T47D (cell line): ENCODE results near the gene GPHN.

Experiments used
- DNase-seq, 2 experiments: peaks; one replicate each; pipeline versions ENCODE4 v3.0.0 to v3.0.0-alpha.2; 2011 to 2012; ENCODE audit warnings: low read depth in 1 of 2, low spot score in 1 of 2
- JUND ChIP-seq: IDR thresholded peaks from 2 replicates; pipeline ENCODE4 v1.6.1; 2012; ENCODE audit warnings: low read depth
- in situ Hi-C: cut with HindIII; loops from 2 replicates; pipeline ENCODE4 v1.10.0; 2016; ENCODE audit warnings: low sequenced_read_pairs, low pct_unique_long_range_greater_than_20kb

The GPHN gene

DNA sequence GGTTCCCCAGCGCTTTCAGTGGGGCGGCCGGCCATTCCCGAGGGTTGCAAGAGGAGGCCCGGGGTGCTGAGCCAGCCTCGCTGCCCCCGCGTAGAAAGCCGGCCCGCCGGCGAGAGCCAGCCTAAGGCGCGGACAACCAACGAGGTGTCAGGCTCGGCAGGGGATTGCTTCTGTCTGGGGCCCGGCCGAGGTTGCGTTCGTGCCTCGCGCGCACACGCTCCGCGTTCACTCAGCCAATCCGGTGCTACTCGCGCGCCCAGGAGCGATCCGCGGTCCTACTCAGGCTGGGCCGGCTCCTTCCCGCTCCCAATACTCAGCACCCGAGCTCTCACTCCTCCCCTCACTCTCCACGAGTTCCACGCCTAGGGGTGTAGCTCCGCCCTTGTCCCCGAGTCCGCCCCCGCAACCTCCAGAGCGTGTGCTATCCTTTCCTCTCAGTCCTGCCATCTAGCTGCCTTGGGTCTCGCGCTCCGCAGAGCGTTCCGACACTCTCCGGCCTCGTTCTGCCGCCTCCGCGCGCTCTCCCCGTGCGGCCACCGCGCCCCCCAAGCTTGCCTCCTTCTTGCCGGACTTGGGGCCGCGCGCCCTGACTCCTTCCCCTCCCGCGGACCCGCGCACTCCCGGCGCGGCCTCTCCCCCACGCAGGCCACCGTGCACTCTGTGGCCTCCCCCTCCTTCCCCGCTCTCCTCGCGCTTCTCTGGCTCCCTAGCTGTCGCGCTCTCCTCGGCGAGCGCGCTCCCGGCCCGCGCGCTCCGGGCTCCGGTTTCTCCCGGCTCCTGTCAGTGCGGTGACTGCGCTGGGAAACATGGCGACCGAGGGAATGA is at the start of gene GPHN:
Gene GPHN (plus strand): TSS at position 426 of the 825 bp plus-strand sequence.
- peak; percentile 97 to 100 for DNase-seq
- TF ChIP-seq JUND, result no peak
- in situ Hi-C loops, result no loop called here

DNA sequence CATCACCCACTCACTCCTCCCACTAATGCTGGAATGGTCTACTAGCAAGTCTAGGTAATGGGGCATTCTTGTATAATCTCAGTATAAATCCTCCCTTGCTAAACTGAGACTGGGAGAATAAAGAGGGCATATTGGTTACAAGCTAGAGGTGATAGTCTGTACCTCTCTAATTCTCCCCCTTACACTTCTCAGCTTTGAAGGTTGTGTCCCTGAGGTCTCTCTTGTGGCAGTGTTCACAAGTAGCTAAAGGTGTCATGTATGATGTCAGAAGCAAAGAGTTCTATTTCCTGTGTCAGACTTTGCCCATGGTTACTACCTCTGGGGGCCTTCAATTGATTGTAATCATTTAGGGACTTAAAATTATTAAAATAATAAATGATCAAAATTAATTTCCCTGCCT is 48.3 kb upstream of the GPHN start:
- in situ Hi-C loops, result no loop called here
- TF ChIP-seq JUND, result no peak
- no peak for DNase-seq

DNA sequence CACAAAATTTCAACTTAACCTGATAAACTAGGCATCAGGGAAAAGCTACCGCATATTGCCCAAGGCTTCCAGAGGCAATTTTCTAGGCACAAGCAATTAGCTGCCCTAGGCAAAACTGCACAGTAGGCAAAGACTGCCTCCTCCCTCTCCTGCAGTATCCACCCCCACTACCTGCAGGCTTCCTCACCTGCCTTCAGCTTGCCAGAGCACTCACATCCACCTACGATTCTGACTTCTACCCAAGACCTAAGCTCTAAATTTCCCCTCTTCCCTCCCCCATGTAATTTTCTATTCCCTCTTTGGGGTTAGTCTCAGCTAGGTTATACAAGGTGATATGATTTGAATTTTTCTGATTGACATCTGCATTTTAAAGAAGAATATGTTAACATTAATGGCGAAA is 43.7 kb upstream of the GPHN start:
- in situ Hi-C loops, result no loop called here
- TF ChIP-seq JUND, result no peak
- no peak for DNase-seq

DNA sequence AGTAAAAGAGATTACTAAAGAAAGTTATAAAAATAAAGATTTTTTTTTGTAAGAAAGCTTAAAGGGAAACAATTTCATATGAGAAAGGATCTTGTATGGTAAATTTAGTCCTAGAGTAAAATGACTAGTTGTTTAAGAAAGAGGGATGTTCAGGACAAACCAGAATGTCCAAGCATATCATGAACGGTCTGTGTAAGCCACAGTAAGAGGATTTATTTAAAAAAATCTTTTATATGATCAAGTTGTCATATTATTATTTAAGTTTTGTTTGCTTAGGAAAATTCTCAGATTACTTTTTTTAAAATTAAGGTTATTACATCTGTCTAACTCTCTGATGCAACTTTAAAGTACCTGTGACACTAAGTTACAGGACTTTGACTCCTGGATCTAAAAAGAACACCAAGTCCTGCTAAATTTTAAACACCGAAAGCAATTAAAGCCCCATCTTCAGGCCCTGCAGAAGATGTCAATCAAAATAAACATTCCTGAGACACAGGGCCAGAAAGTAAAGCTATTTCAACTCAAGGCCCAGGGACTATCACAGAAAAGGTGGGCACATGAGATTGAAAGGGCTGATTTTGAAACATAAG is 39.1 kb upstream of the GPHN start:
- no peak for DNase-seq
- in situ Hi-C loops, result no loop called here
- no peak for TF ChIP-seq JUND

DNA sequence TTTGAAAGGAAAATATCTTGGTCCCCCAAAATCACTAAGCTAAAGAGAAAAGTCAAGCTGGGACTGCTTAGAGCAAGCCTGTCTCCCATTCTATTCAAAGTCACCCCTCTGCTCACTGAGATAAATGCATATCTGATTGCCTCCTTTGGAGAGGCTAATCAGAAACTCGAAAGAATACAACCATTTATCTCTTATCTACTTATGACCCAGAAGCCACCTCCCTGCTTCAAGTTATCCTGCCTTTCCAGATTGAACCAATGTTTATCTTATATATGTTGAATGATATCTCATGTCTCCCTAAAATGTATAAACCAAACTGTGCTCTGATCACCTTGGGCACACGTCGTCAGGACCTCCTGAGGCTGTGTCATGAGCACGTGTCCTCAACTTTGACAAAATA is 36.4 kb upstream of the GPHN start:
- no peak for DNase-seq
- in situ Hi-C loops, result no loop called here
- no peak for TF ChIP-seq JUND

DNA sequence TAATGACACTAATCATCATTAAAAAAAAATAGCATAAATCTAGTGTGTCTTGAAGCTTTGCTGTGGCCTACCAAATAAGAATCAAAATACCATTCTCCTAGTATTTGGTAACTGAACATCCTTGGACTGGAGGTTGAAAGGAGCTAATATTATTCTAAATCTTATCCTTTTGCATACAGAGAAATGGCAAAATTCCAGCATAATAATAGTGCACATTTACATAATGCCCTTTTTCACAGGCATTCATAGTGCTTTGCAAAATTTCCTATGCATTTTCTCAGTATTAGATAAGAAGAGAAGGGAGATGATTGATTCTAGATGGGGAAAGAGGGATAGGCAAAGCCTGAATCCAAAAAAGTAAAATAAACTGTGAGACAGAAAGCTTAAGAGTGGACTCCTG is 35.7 kb upstream of the GPHN start:
- in situ Hi-C loops, result no loop called here
- TF ChIP-seq JUND, result no peak

DNA sequence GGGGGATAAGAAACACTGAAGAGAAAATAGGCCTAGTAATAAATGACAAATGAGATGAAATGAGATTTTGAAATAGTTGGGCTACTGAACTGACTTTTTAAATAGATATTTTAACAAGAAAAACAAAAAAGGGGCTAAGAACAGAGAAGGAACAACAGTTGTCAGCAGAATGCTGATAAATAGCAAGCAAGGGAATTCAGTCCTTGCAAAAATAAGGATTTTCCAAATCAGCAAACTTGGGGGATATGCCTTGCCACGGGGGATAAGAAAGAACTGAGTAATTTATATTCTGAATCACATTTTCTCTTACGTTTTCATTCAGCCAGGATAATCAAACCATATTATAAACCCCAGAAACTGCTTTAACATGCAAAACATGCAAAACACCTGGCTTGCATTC is 34.7 kb upstream of the GPHN start:
- in situ Hi-C loops, result no loop called here
- no peak for DNase-seq
- TF ChIP-seq JUND, result no peak

More for the DNA sequence above, 35.7 kb upstream of the GPHN start:
- no peak for DNase-seq

DNA sequence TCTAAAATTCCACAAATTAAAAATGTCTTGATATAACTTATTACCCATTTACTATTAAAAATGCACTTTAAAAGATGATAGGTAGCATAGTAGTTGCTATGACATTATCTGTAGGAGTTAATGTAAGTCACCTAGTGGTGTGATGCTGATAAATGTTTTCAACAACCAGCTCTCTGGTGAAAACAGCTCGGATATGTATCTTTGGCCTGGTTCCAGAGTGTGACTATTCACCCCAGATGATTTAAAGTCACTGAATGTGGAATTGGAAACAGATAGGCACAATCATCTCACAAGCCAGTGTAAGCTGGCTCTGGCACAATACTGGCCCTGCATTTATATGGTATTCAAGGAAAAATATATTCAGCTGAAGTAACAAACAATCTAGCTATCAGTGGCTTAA is 31.0 kb upstream of the GPHN start:
- TF ChIP-seq JUND, result no peak
- in situ Hi-C loops, result no loop called here
- no peak for DNase-seq

DNA sequence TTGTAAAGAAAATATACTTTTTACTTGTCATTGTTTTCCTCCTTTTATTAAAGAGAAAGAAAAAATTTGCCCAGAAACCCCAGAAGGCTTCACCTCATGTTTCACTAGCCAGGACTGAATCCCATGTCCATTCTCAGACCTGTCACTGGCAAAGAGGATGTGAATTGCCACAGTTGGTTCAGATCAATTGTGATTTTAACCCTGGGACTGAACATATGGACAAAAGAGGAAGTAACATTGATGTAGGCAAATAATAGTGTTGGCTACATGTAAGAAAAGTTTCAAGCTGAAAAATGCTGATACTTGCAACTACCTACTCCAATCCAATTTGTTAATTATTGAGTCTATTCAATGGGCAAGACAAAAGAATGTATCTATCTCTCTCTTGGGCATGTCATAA is 30.4 kb upstream of the GPHN start:
- no peak for DNase-seq
- TF ChIP-seq JUND, result no peak
- in situ Hi-C loops, result no loop called here

DNA sequence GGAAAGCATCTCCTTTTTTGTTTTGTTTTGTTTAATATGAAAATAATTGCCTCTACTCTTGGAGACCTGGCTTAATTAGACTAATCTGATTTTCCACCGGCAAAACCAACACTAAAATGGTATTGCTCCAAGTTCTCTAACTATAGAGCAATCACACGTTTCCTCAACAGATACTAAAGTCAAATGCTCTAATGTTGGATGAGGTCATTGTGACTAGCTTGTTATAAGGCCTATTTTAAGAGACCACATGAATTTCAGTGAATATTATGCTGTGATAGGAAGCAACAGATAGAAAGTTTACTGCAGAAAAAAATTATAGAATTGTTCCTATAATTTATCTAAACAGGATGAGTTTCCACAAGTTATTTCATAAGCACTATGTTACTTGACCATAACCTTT is 25.1 kb upstream of the GPHN start:
- no peak for DNase-seq
- in situ Hi-C loops, result no loop called here

DNA sequence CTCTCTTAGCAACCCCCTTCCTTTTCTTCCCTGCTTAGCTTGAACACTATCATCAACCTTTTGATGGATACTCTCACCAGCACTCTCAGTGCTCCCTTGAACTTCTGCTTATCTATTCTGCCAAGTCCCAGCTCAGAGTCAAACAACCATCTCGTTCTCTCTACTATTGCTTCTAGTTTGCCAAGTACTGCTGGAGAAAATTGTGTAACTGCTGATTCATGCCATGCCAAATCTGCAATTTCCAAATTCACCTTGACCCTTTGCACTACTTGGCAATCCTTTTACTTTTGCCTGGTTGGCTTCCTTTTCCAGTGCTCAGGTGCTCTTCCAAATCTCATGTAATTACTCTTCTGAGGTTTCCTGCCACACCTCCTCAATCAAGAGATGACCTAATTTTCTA is 24.6 kb upstream of the GPHN start:
- in situ Hi-C loops, result no loop called here

More for the DNA sequence above, 25.1 kb upstream of the GPHN start:
- TF ChIP-seq JUND, result no peak

DNA sequence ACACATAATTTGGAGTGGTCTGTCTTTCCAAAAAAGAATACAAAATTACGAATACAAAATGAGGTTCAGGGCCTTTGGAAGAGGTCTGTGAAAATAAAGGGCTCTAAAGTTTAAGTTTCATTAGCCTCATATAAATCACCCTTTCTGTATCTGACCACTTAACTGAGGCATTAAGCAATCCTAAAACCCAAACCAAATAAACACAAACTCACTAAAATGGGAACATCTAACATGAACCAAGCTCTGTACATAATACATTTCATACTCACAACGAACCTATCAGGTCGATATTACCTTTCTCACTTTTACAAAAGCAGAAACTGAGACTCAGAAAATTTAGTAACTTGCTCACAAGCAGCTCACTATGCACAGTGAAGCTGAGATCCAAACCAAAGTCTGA is 22.9 kb upstream of the GPHN start:
- no peak for DNase-seq

More for the DNA sequence above, 24.6 kb upstream of the GPHN start:
- no peak for TF ChIP-seq JUND
- DNase-seq, result no peak

DNA sequence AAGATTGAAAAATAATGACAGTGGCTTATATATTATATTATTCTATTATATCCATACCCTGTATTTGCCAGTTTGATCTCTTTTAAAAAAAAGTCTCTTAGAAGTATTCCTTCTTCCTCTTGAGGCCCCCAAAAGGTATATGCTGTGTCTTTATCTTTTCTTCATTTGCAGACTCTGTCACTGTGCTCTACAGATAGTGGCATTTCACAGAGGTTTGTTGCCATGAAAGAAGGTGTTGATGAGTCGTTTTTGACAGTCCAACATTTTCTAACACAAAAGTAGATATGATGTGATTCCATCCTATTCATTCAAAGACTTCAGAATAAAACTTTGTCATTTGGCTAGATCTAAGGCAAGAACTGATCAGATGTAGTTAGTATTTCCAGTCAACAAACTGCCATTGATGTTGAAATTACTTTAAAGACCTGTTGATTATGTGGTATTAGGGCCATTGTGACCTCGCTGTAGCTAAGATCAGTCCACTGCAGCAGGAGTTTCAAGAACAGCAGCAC is 22.0 kb upstream of the GPHN start, which contains the start of gene CCDC196:
Gene CCDC196 (plus strand): TSS at position 462 of the 512 bp plus-strand sequence. CDS start 132 bp downstream, outside the sequence.
- in situ Hi-C loops, result no loop called here
- DNase-seq, result no peak
- no peak for TF ChIP-seq JUND

More for the DNA sequence above, 22.9 kb upstream of the GPHN start:
- no peak for TF ChIP-seq JUND
- in situ Hi-C loops, result no loop called here
